ENCODE results near the gene CCDC47. TPM values are rescaled to one million over a fixed set of nuclear protein-coding genes. Genes with fewer than 3 reads are reported as not detected.

CCDC47 gene
- total and polyA plus RNA-seq, 2 donors (not counting 1 experiment from before 2014, with no cell fraction given) = 7.4 to 39.7 TPM

- Histone ChIP-seq H3K36me3 (replicated peaks in 1 of 2; ENCODE audit: control extremely low read depth in 1 of 2, control insufficient read depth in 1 of 2, extremely low read depth in 1 of 2, insufficient read depth in 2 of 2, low read length in 1 of 2) (peaks cover 0 to 30% of the 10 kb centered on the region in 2 experiments), H2AFZ (ENCODE audit: insufficient read depth, low read depth, low read length, poor library complexity, severe bottlenecking) (no peak overlapping the region), H3K4me2 (replicated peaks; ENCODE audit: low read depth, low read length, poor library complexity, severe bottlenecking) (peak overlapping the region; percentile 99), H3K27ac (ENCODE audit: low read length in 2 of 2) (peak overlapping the region; percentile 77 to 95), H3K4me3 (ENCODE audit: control extremely low read depth in 1 of 5, extremely low read depth in 1 of 5, insufficient read depth in 1 of 5, low read depth in 2 of 5, low read length in 4 of 5) (peak overlapping the region in 3 of 5 experiments; percentile 43 to 95 (median 66)), H3K9ac (ENCODE audit: low read length) (peak overlapping the region; percentile 64), H4K20me1 (ENCODE audit: control insufficient read depth, insufficient read depth, low read length, poor library complexity, severe bottlenecking) (peaks cover 27% of the 10 kb centered on the region), H3K27me3 (replicated peaks in 1 of 4; ENCODE audit: control extremely low read depth in 1 of 4, control insufficient read depth in 3 of 4, insufficient read depth in 4 of 4, low read length in 3 of 4) (no peaks in the 10 kb centered on the region), H3K79me2 (ENCODE audit: control insufficient read depth, insufficient read depth, low read length) (peaks cover 51% of the 10 kb centered on the region), H3K4me1 (ENCODE audit: control insufficient read depth in 2 of 2, insufficient read depth in 2 of 2, low read length in 2 of 2) (peaks cover 55 to 62% of the 10 kb centered on the region in 2 donors), H3K9me3 (ENCODE audit: control extremely low read depth in 1 of 3, control insufficient read depth in 2 of 3, insufficient read depth in 1 of 3, low read length in 2 of 3) (peaks cover 0 to 6% (median 0%) of the 10 kb centered on the region in 3 donors)
- Mint-ChIP-seq H3K27ac (peak overlapping the region; percentile 99), H3K27me3 (no peaks in the 10 kb centered on the region), H3K4me3 (peak overlapping the region; percentile 89), H3K9me3 (ENCODE audit: insufficient read depth) (no peaks in the 10 kb centered on the region), H3K4me1 (peaks cover 62% of the 10 kb centered on the region)
- 93% methylated on average over 5 of the region's 5 CpGs for WGBS (ENCODE audit: insufficient coverage)
- CTCF ChIA-PET = interaction anchor here (1.2 to 4.0 kb wide), 4 partner anchors 9 to 278 kb away, joined by 3 to 26 read pairs (median 6); partner anchors contain the start of gene STRADA
- TF ChIP-seq EZH2 (IDR thresholded peaks at IDR 0.05; ENCODE audit: borderline replicate concordance, insufficient read depth, low read depth, low read length, poor library complexity, severe bottlenecking) (no peak), CTCF (IDR thresholded peaks at IDR 0.05) (no peak)
- no peak for ATAC-seq (ENCODE audit: low read depth)
- POLR2A ChIA-PET = interaction anchor here (0.6 to 10.6 kb wide), 4 partner anchors 12 to 149 kb away, joined by 3 to 113 read pairs (median 4); partner anchors contain the start of genes CCDC47, DDX42 and MAP3K3
- intact Hi-C loops (cut with micrococcal nuclease) = loop anchor here (5.0 kb wide), 1 partner anchor 804 kb away; the partner anchor contains the start of genes CEP95 and DDX5
- DNase-seq = no peak
Observed at GRCh38 chr17:63703029-63703428, 70.4 kb downstream of the CCDC47 start.

GRCh38 chr17:63702721-63703015 is 70.7 kb downstream of the CCDC47 start:
- H3K4me2 ChIP-seq (replicated peaks; ENCODE audit: low read depth, low read length, poor library complexity, severe bottlenecking) = peak overlapping the region; percentile 99
- H3K27me3 Mint-ChIP-seq = no peaks in the 10 kb centered on the region
- peak overlapping the region; percentile 64 for H3K9ac ChIP-seq (ENCODE audit: low read length)

More at GRCh38 chr17:63702721-63703015, 70.7 kb downstream of the CCDC47 start:
- peak overlapping the region; percentile 99 for H3K27ac Mint-ChIP-seq
- peak overlapping the region; percentile 89 for H3K4me3 Mint-ChIP-seq
- Histone ChIP-seq H3K9me3 (ENCODE audit: control extremely low read depth in 1 of 3, control insufficient read depth in 2 of 3, insufficient read depth in 1 of 3, low read length in 2 of 3) (peaks cover 0 to 6% (median 0%) of the 10 kb centered on the region in 3 donors), H3K36me3 (replicated peaks in 1 of 2; ENCODE audit: control extremely low read depth in 1 of 2, control insufficient read depth in 1 of 2, extremely low read depth in 1 of 2, insufficient read depth in 2 of 2, low read length in 1 of 2) (peaks cover 0 to 30% of the 10 kb centered on the region in 2 experiments), H3K79me2 (ENCODE audit: control insufficient read depth, insufficient read depth, low read length) (peaks cover 53% of the 10 kb centered on the region), H4K20me1 (ENCODE audit: control insufficient read depth, insufficient read depth, low read length, poor library complexity, severe bottlenecking) (peaks cover 31% of the 10 kb centered on the region), H3K27ac (ENCODE audit: low read length in 2 of 2) (peak overlapping the region; percentile 77 to 95), H3K27me3 (replicated peaks in 1 of 4; ENCODE audit: control extremely low read depth in 1 of 4, control insufficient read depth in 3 of 4, insufficient read depth in 4 of 4, low read length in 3 of 4) (no peaks in the 10 kb centered on the region), H3K4me1 (ENCODE audit: control insufficient read depth in 2 of 2, insufficient read depth in 2 of 2, low read length in 2 of 2) (peaks cover 56 to 63% of the 10 kb centered on the region in 2 donors), H3K4me3 (ENCODE audit: control extremely low read depth in 1 of 5, extremely low read depth in 1 of 5, insufficient read depth in 1 of 5, low read depth in 2 of 5, low read length in 4 of 5) (peak overlapping the region; percentile 43 to 98 (median 67)), H2AFZ (ENCODE audit: insufficient read depth, low read depth, low read length, poor library complexity, severe bottlenecking) (no peak overlapping the region)
- ATAC-seq (ENCODE audit: low read depth) (no peak), DNase-seq (peak; percentile 22)
- WGBS (ENCODE audit: insufficient coverage) = 70% methylated on average over 6 of the region's 6 CpGs
- H3K4me1 Mint-ChIP-seq = peaks cover 65% of the 10 kb centered on the region
- CTCF ChIA-PET = interaction anchor here (1.2 to 4.0 kb wide), 3 partner anchors 40 to 277 kb away, joined by 3 to 26 read pairs (median 8); partner anchors contain the start of gene STRADA
- TF ChIP-seq EZH2 (IDR thresholded peaks at IDR 0.05; ENCODE audit: borderline replicate concordance, insufficient read depth, low read depth, low read length, poor library complexity, severe bottlenecking) = no peak
- no peak for TF ChIP-seq CTCF (IDR thresholded peaks at IDR 0.05)
- intact Hi-C loops (cut with micrococcal nuclease) = loop anchor here (1.0 to 5.0 kb wide), 2 partner anchors 39 to 805 kb away; partner anchors contain the start of genes CEP95, DDX5 and STRADA
- no peaks in the 10 kb centered on the region for H3K9me3 Mint-ChIP-seq (ENCODE audit: insufficient read depth)
- POLR2A ChIA-PET = interaction anchor here (0.6 to 10.6 kb wide), 5 partner anchors 12 to 141 kb away, joined by 3 to 113 read pairs (median 4); partner anchors contain the start of genes CCDC47, DDX42 and MAP3K3

Measured in B cell (primary cell).